ENCODE measurements around the gene NDUFAF5.

Gene NDUFAF5

DNA sequence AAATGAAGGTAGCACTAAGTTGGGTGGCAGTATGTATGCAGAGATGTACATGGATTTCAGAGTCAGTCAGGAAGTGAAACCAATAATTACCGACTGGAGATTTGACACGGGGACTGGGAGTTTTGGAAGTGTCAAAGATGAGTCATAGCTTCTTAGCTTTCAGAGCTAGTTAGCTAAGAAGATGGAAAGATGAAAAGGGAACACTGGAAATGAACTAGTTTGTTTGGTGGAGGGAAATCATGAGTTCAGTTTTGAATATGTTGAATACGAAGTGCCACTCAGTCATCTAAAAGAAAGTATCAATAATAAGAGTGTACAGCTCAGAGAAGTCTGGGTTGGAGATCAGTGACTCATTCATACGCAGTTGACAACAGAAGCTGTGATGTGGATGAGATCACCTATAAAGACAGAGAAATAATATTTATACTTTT lies 7.6 kb upstream of the NDUFAF5 start:
- no peak for DNase-seq (ENCODE audit: low read depth in 2 of 2)

- DNase-seq (ENCODE audit: low read depth in 2 of 2): no peak
These were observed 6.0 kb upstream of the NDUFAF5 start for GRCh38 chr20:13778827-13779226.

DNA sequence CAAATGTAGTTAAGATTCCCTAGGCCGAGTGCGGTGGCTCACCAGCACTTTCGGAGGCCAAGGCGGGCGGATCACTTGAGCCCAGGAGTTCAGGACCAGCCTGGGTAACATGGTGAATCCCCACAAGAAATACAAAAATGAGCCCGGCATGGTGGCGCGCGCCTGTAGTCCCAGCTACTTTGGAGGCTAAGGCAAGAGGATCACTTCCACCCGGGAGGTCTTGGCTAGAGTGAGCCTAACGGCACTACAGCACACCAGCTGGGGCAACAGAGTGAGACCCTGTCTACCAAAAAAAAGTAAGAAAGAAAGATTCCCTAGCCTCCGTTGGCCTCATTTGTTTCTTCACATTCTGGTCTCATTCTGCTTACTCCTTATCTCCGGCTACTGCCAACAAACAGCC lies 1.3 kb upstream of the NDUFAF5 start:
- no peak for DNase-seq (ENCODE audit: low read depth in 2 of 2)

DNA sequence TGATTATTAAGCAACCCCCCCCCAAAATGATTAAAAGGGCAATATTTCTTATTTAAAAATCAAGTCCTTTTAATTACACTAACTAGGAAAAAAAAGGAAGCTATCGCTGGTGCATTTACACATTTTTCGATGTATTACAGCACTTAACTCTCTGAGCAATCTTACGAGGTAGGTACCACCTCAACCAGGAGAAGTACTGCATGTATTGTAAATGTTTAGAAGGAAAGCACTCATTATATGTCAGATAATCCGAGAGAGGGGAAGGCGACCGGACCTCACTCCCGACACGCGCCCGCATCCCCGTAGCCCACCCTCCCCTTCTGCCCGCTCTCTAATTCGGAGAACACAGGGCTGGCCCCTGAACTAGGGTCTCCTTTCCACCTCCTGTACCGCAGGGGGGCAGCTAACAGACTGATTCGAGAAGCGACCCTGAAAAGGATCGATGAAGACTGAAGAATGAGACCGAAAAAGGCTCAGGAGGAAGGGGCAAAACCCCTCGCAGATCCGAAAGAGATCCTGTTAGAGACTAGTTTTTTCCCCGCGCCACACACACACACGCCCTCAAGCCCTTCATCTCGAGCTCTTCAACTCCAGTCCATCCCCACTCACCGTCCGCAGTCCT lies 446 bp upstream of the NDUFAF5 start:
- no peak for DNase-seq (ENCODE audit: low read depth in 2 of 2)

GRCh38 chr20:13786143-13786828 lies 1.5 kb downstream of the NDUFAF5 start:
- no peak for DNase-seq (ENCODE audit: low read depth in 2 of 2)

GRCh38 chr20:13788167-13788834 lies 3.5 kb downstream of the NDUFAF5 start:
- DNase-seq (ENCODE audit: low read depth in 2 of 2): peak; percentile 7 to 9

DNA sequence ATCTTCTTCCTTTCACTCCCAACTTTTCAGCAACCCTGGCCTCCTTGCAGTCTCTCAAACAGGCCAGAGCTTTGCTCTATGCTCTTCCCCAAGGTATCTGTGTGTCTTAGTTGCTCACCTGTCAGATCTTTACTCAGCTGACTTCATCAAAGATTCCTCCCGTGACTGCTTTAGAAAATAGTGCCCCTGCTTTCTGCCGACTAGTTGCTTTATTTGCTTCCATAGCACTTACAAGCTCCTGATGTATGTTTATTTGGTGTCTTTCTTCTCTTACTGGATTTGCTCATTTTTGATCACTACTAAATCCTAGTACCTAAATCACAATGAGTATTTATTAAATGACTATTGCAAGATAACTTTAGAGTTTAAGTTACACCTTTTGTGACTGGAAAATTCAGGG lies 5.9 kb downstream of the NDUFAF5 start:
- no peak for DNase-seq (ENCODE audit: low read depth in 2 of 2)

- no peak for DNase-seq (ENCODE audit: low read depth in 2 of 2)
These were observed 7.0 kb downstream of the NDUFAF5 start for GRCh38 chr20:13791540-13792459.

DNA sequence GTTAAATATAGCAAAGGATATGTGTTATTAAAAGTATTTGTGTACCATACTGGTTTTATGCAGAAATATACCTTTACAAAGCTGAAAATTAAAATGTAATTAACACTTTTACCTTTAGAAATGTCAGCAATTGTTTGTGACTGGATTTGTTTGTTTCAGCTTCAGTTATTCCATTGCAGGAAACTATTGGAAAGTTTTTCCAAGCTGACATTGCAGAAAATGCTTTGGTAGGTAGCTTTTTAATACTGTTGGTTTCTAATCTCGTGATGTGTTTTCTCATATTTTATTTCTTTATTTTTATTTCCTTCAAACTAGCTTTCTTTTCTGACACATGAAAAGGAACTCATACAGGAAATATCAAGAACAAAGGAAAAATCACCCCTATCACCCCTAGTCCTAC lies 8.2 kb downstream of the NDUFAF5 start:
- DNase-seq (ENCODE audit: low read depth in 2 of 2): no peak

DNA sequence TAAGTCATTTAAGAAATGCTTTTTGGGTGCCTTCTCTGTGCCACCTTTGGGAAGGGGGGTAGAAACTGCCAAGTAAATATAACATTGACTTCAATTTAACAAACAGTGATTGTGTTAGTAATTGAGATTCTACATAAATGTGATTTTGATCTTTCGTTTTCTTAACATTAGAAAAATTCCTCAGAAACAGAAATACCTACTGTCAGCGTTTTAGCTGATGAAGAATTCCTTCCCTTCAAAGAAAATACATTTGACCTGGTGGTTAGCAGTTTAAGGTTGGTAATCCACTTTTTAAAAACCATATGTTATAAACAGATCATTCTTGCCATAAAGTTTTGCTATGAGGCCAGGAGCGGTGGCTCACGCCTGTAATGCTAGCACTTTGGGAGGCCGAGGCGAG lies 9.8 kb downstream of the NDUFAF5 start:
- no peak for DNase-seq (ENCODE audit: low read depth in 2 of 2)

GRCh38 chr20:13799040-13799439 lies 14.2 kb downstream of the NDUFAF5 start:
- no peak for DNase-seq (ENCODE audit: low read depth in 2 of 2)

GRCh38 chr20:13799974-13800373 lies 15.1 kb downstream of the NDUFAF5 start:
- no peak for DNase-seq (ENCODE audit: low read depth in 2 of 2)

- DNase-seq (ENCODE audit: low read depth in 2 of 2): no peak
These were observed 15.9 kb downstream of the NDUFAF5 start for GRCh38 chr20:13800728-13801134.

DNA sequence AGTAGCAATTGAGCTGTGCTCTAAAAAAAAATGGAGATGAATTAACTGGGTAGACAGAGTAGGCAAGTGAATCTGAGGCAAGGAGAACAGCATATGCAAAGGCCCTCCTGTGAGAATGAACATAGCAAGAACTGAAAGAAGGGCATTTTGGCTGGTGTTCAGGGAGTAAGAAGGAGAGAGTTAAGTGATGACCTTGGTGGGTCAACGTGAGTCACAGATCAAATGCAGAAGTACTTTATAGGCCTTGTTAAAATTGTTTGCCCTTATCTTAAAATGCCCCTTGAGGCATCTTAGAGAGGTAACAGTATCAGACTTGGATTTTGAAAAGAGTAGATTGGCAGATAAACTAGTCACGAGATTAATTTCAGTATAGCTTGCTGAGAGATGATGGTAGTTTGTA lies 24.5 kb downstream of the NDUFAF5 start:
- DNase-seq (ENCODE audit: low read depth in 2 of 2): no peak

GRCh38 chr20:13809855-13810254 lies 25.0 kb downstream of the NDUFAF5 start:
- DNase-seq (ENCODE audit: low read depth in 2 of 2): no peak

- DNase-seq (ENCODE audit: low read depth in 2 of 2): no peak
These were observed 25.6 kb downstream of the NDUFAF5 start for GRCh38 chr20:13810446-13810845.

DNA sequence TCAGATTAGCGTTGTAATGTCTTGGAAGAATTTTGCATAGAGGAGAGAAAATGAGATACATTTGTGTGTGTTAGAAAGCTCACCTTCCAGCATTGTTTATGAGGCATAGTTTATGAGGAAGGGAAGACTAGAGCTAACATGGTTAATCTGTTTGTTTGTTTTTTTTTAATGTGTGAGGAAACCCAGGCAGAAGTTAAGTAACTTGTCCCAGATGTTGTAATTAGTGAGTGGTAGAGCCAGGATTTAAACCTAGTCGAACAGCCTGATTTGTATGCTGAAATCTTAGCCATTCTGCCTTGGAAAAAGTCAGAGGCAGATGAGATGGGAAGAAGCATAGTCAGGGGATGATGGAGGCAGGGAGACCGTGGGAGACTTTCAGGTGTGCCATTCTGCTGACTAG lies 29.1 kb downstream of the NDUFAF5 start:
- DNase-seq (ENCODE audit: low read depth in 2 of 2): no peak

DNA sequence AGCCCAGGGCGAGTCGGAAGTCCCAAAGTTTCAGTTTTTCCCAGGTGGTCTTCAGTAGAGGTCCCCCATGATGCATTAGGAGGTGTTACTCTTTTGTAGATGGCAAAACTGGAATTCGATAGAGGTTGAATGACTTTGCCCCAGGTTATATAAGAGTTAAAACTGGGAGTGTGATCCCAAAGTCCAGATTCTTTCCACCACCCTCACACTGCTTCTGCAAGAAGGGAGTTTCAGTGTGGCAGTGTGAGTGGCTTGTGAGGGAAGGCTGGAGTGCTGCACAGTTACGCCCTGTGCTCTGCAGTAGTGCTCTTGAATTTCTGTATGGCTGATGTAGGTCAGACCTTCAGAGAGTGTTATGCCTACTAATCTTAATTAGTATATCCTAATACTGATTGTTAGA lies 29.8 kb downstream of the NDUFAF5 start:
- DNase-seq (ENCODE audit: low read depth in 2 of 2): no peak

- no peak for DNase-seq (ENCODE audit: low read depth in 2 of 2)
These were observed 31.9 kb downstream of the NDUFAF5 start for GRCh38 chr20:13816757-13817156.

DNA sequence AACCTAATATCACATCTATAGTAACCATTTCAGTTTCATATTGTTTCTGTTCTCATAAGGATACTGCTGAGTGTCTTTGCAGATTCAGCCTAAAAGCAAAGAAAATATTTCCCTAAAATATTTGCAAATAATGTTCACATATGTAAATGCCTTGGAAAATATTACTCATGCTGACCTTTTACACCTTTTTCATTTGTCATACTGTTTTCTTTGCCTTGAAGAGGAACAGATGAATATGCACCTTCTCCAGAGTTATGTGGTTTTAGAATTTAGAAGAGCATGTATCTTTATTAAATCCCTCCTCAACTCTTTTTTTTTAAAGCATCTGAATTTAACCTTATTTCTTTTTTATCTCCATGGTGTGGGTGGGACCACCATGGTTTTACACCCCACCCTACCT lies 32.5 kb downstream of the NDUFAF5 start:
- DNase-seq (ENCODE audit: low read depth in 2 of 2): no peak

DNA sequence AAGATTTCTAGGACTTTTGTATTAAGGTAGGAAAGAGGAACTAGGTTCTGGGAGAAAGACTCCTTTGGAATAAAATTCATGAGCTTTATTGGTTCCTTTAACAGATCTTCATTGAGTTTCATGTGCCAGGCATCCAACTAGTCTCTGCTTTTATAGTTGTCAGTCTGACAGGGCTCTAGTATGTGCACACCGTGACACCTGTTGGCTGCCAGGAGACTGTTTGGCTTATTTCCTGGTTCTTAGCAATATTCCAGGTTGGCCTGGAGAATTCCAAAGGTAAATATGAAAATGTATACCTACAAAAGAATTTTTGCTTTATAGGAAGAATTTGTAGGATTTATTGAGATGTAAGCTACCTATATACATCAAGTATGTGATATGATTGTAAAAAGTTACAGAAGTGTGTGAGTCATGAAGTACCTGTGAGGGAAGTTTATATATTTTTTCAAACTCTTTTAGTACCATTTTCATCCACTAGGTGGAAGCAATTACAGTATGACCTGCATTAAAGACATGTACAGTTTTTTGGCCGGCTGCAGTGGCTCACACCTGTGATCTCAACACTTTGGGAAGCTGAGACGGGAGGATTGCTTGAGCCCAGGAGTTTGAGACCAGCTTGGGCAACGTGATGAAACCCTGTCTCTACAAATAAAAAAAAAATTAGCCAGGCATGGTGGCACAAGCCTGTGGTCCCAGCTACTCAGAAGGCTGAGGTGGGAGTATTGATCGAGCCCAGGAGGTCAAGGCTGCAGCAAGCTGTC lies 35.2 kb downstream of the NDUFAF5 start:
- peak in 1 of 2 donors; percentile 3 for DNase-seq (ENCODE audit: low read depth in 2 of 2)

Measured in stimulated activated CD4-positive, alpha-beta T cell treated with anti-CD3 and anti-CD28 coated beads, Interleukin-1b, Interleukin-23, amount 100 ng/mL, for 4 hours (primary cell).